Ascending aorta (tissue), 2 donors: ENCODE measurements around the gene SCGB3A1. TPM values are rescaled to one million over a fixed set of nuclear protein-coding genes. Genes with fewer than 3 reads are reported as not detected.

Source experiments
- DNase-seq, 2 donors: peaks; one replicate each; pipeline ENCODE4 v3.0.0-alpha.2; 2019; ENCODE audit warnings: low spot score in 2 of 2
- H3K27ac ChIP-seq, 2 donors: fragments of 200-600 bp; sonication (generic); one replicate each; pipeline ENCODE4 v1.5.1; 2016 to 2017; ENCODE audit warnings: mild to moderate bottlenecking in 1 of 2
- H3K27me3 ChIP-seq: fragments of 200-600 bp; sonication (generic); one replicate; pipeline ENCODE4 v1.5.1; 2017
- H3K36me3 ChIP-seq, 2 donors: fragments of 200-600 bp; sonication (generic); one replicate each; pipeline ENCODE4 v1.5.1; 2016
- H3K4me1 ChIP-seq, 2 donors: fragments of 200-600 bp; sonication (generic); one replicate each; pipeline ENCODE4 v1.5.1; 2016 to 2017; ENCODE audit warnings: mild to moderate bottlenecking in 1 of 2
- H3K4me3 ChIP-seq, 2 donors: fragments of 200-600 bp; sonication (generic); one replicate each; pipeline ENCODE4 v1.5.1; 2016 to 2017; ENCODE audit warnings: mild to moderate bottlenecking in 1 of 2
- H3K9me3 ChIP-seq, 2 donors: fragments of 200-600 bp; sonication (generic); one replicate each; pipeline ENCODE4 v1.5.1; 2016
- CTCF ChIP-seq, 3 experiments: fragments of 200-600 bp in 2 of 3; fragments of 450-650 bp in 1 of 3; sonication (generic) in 2 of 3; IDR thresholded peaks; one replicate each; pipeline ENCODE4 v1.5.1; 2016 to 2019; ENCODE audit warnings: antibody characterized with exemption in 3 of 3, mild to moderate bottlenecking in 1 of 3, moderate library complexity in 1 of 3
- intact Hi-C: fragments of 100-400 bp; cut with DNase I; formaldehyde crosslinking; loops from one replicate; pipeline ENCODE4 v1.15.1; 2023
- total RNA-seq: library from RNA; depleted of rRNA; stranded (reverse); fragments of >200 nt; gene quantifications from one replicate; pipeline ENCODE4 v1.1.0, GENCODE V29; 2016

The SCGB3A1 gene
- not detected for total RNA-seq

- DNase-seq = no peak
- TF ChIP-seq CTCF (IDR thresholded peaks at IDR 0.05) = no peak
- no peak within 1 kb of the TSS for H3K27ac ChIP-seq
- H3K27me3 ChIP-seq = no peaks in the 10 kb centered on the region
- H3K9me3 ChIP-seq = no peaks in the 10 kb centered on the region
- intact Hi-C loops = no loop called here
- H3K36me3 ChIP-seq = no peaks in the 10 kb centered on the region
- H3K4me1 ChIP-seq = no peaks in the 10 kb centered on the region
- peak within 1 kb of the TSS in 1 of 2 donors; percentile 3 for H3K4me3 ChIP-seq
Observed at GRCh38 chr5:180591311-180591887, at the start of gene SCGB3A1. SCGB3A1 (minus strand) TSS chr5:180591499; CDS start chr5:180591462, 37 bp downstream.

DNA sequence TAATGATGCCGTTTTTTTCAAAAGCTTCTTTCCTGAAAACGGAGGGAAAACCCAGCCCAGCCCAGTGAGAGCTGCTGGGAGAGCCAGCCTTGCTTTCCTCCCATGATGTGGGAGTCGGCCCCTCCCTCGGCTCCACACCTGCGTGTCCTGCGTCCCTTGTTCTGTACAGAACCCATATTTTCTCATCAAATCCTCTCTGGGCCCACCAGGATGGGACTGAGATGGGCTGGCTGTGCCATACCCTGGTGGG is 49.2 kb upstream of the SCGB3A1 start:
- Histone ChIP-seq H3K27ac (no peak overlapping the region), H3K27me3 (no peaks in the 10 kb centered on the region), H3K9me3 (no peaks in the 10 kb centered on the region), H3K4me3 (no peak overlapping the region), H3K36me3 (no peaks in the 10 kb centered on the region), H3K4me1 (no peaks in the 10 kb centered on the region)
- TF ChIP-seq CTCF (IDR thresholded peaks at IDR 0.05) = no peak
- intact Hi-C loops = no loop called here
- DNase-seq = no peak

- H3K27me3 ChIP-seq = no peaks in the 10 kb centered on the region
- H3K9me3 ChIP-seq = no peaks in the 10 kb centered on the region
- H3K4me3 ChIP-seq = no peak overlapping the region
- H3K27ac ChIP-seq = no peak overlapping the region
- H3K36me3 ChIP-seq = no peaks in the 10 kb centered on the region
- intact Hi-C loops = no loop called here
- no peaks in the 10 kb centered on the region for H3K4me1 ChIP-seq
- no peak for TF ChIP-seq CTCF (IDR thresholded peaks at IDR 0.05)
- peak in 1 of 2 donors; percentile 48 for DNase-seq
Observed at GRCh38 chr5:180639741-180640610, 48.7 kb upstream of the SCGB3A1 start.

DNA sequence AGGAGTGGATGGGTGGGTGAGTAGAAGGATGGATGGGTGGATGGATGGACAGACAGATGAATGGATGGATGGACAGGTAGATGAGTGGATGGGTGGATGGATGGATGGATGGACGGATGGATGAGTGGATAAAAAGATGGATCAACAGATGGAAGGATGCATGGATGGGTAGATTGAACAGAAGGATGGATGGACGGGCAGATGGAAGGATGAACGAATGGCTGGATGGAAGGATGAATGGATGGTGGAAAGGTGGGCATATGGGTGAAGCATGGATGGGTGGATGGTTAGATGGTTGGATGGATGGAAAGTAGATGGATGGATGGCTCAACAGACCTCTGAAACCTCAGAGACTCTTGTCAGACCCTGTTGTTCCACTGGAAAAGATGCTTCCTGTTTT is 48.0 kb upstream of the SCGB3A1 start:
- no peaks in the 10 kb centered on the region for H3K27me3 ChIP-seq
- H3K4me1 ChIP-seq = no peaks in the 10 kb centered on the region
- no peaks in the 10 kb centered on the region for H3K9me3 ChIP-seq
- TF ChIP-seq CTCF (IDR thresholded peaks at IDR 0.05) = no peak
- no peak overlapping the region for H3K27ac ChIP-seq
- DNase-seq = no peak
- no peaks in the 10 kb centered on the region for H3K36me3 ChIP-seq
- no peak overlapping the region for H3K4me3 ChIP-seq
- intact Hi-C loops = no loop called here

- H3K27ac ChIP-seq = no peak overlapping the region
- no peaks in the 10 kb centered on the region for H3K36me3 ChIP-seq
- H3K9me3 ChIP-seq = no peaks in the 10 kb centered on the region
- no peak overlapping the region for H3K4me3 ChIP-seq
- no peaks in the 10 kb centered on the region for H3K4me1 ChIP-seq
- no peaks in the 10 kb centered on the region for H3K27me3 ChIP-seq
- intact Hi-C loops = no loop called here
- no peak for TF ChIP-seq CTCF (IDR thresholded peaks at IDR 0.05)
- peak in 1 of 2 donors; percentile 52 for DNase-seq
Observed at GRCh38 chr5:180637962-180638680, 46.8 kb upstream of the SCGB3A1 start.
